ENCODE data around the gene IL1F10. TPM values are rescaled to one million over a fixed set of nuclear protein-coding genes. Genes with fewer than 3 reads are reported as not detected.

The IL1F10 gene
- total RNA-seq, 1 experiment from 2014 or later, result not detected

- Histone ChIP-seq H3K4me1 (ENCODE audit: insufficient read depth, low read length, poor library complexity, severe bottlenecking) (no peaks in the 10 kb centered on the region), H3K27ac (ENCODE audit: low read depth, low read length, poor library complexity, severe bottlenecking) (no peak overlapping the region), H3K4me3 (ENCODE audit: low read depth, low read length, poor library complexity, severe bottlenecking) (no peak overlapping the region), H3K36me3 (ENCODE audit: insufficient read depth, low read length, poor library complexity, severe bottlenecking) (no peaks in the 10 kb centered on the region), H3K9me3 (ENCODE audit: low read depth, low read length, poor library complexity, severe bottlenecking) (no peaks in the 10 kb centered on the region), H3K27me3 (replicated peaks; ENCODE audit: insufficient read depth, low read depth, low read length, poor library complexity) (peaks cover 12% of the 10 kb centered on the region)
- ChIA-PET CTCF (no interaction called here), POLR2A (ENCODE audit: low non-redundant PET) (no interaction called here)
- no peak for DNase-seq (ENCODE audit: low spot score)
- intact Hi-C loops (cut with micrococcal nuclease; ENCODE audit: unreplicated experiment), result no loop called here
- TF ChIP-seq CTCF (conservative IDR thresholded peaks at IDR 0.05; ENCODE audit: low read depth, low read length) (no peak), EZH2 (IDR thresholded peaks at IDR 0.05; ENCODE audit: borderline replicate concordance, low read depth, low read length, poor library complexity, severe bottlenecking) (no peak)
- no TSS peak for BruUV-seq (replicated peaks)
Observed at GRCh38 chr2:113039719-113040118, 28.1 kb upstream of the IL1F10 start.

- ChIA-PET CTCF (no interaction called here), POLR2A (ENCODE audit: low non-redundant PET) (no interaction called here)
- Histone ChIP-seq H3K27me3 (replicated peaks; ENCODE audit: insufficient read depth, low read depth, low read length, poor library complexity) (peaks cover 10% of the 10 kb centered on the region), H3K4me1 (ENCODE audit: insufficient read depth, low read length, poor library complexity, severe bottlenecking) (no peaks in the 10 kb centered on the region), H3K4me3 (ENCODE audit: low read depth, low read length, poor library complexity, severe bottlenecking) (no peak overlapping the region), H3K27ac (ENCODE audit: low read depth, low read length, poor library complexity, severe bottlenecking) (no peak overlapping the region), H3K36me3 (ENCODE audit: insufficient read depth, low read length, poor library complexity, severe bottlenecking) (no peaks in the 10 kb centered on the region), H3K9me3 (ENCODE audit: low read depth, low read length, poor library complexity, severe bottlenecking) (no peaks in the 10 kb centered on the region)
- no TSS peak for BruUV-seq (replicated peaks)
- intact Hi-C loops (cut with micrococcal nuclease; ENCODE audit: unreplicated experiment), result no loop called here
- no peak for TF ChIP-seq CTCF (conservative IDR thresholded peaks at IDR 0.05; ENCODE audit: low read depth, low read length)
- no peak for TF ChIP-seq EZH2 (IDR thresholded peaks at IDR 0.05; ENCODE audit: borderline replicate concordance, low read depth, low read length, poor library complexity, severe bottlenecking)
- DNase-seq (ENCODE audit: low spot score), result no peak
Observed at GRCh38 chr2:113041871-113042270, 25.9 kb upstream of the IL1F10 start.

GRCh38 chr2:113046465-113046864 is 21.3 kb upstream of the IL1F10 start:
- Histone ChIP-seq H3K36me3 (ENCODE audit: insufficient read depth, low read length, poor library complexity, severe bottlenecking) (no peaks in the 10 kb centered on the region), H3K9me3 (ENCODE audit: low read depth, low read length, poor library complexity, severe bottlenecking) (no peaks in the 10 kb centered on the region), H3K4me1 (ENCODE audit: insufficient read depth, low read length, poor library complexity, severe bottlenecking) (no peaks in the 10 kb centered on the region), H3K27ac (ENCODE audit: low read depth, low read length, poor library complexity, severe bottlenecking) (no peak overlapping the region), H3K4me3 (ENCODE audit: low read depth, low read length, poor library complexity, severe bottlenecking) (no peak overlapping the region), H3K27me3 (replicated peaks; ENCODE audit: insufficient read depth, low read depth, low read length, poor library complexity) (peaks cover 10% of the 10 kb centered on the region)
- ChIA-PET CTCF (no interaction called here), POLR2A (ENCODE audit: low non-redundant PET) (no interaction called here)
- intact Hi-C loops (cut with micrococcal nuclease; ENCODE audit: unreplicated experiment), result no loop called here
- DNase-seq (ENCODE audit: low spot score), result no peak
- TF ChIP-seq CTCF (conservative IDR thresholded peaks at IDR 0.05; ENCODE audit: low read depth, low read length) (no peak), EZH2 (IDR thresholded peaks at IDR 0.05; ENCODE audit: borderline replicate concordance, low read depth, low read length, poor library complexity, severe bottlenecking) (no peak)
- BruUV-seq (replicated peaks), result no TSS peak

All from A673 (cell line).